ENCODE measurements around the gene CHD2.
"Not testable (repeated sequence)": the region's sequence is repeated elsewhere in the genome, so short reads cannot be mapped to it uniquely, and the experiment has no call there.

CHD2 gene

GRCh38 chr15:93024293-93024692 lies 124.2 kb downstream of the CHD2 start:
- DNase-seq, result no peak

- no peak for DNase-seq
These were observed 124.8 kb downstream of the CHD2 start for GRCh38 chr15:93024716-93025624.

- no peak for DNase-seq
These were observed 125.5 kb downstream of the CHD2 start for GRCh38 chr15:93025625-93025982.

GRCh38 chr15:93026380-93026817 lies 126.3 kb downstream of the CHD2 start:
- DNase-seq, result no peak

- no peak for DNase-seq
These were observed 127.3 kb downstream of the CHD2 start for GRCh38 chr15:93027413-93027812.

- DNase-seq, result no peak
These were observed 128.0 kb downstream of the CHD2 start for GRCh38 chr15:93028111-93028631.

- no peak for DNase-seq
These were observed 128.6 kb downstream of the CHD2 start for GRCh38 chr15:93028632-93029213.

- no peak for DNase-seq
These were observed 129.2 kb downstream of the CHD2 start for GRCh38 chr15:93029214-93029835.

- DNase-seq, result no peak
These were observed 129.8 kb downstream of the CHD2 start for GRCh38 chr15:93029836-93030429.

GRCh38 chr15:93030430-93031102 lies 130.4 kb downstream of the CHD2 start:
- peak; percentile 19 for DNase-seq

- no peak for DNase-seq
These were observed 131.0 kb downstream of the CHD2 start for GRCh38 chr15:93031103-93031464.

- DNase-seq, result not testable (repeated sequence)
These were observed 131.6 kb downstream of the CHD2 start for GRCh38 chr15:93031557-93032384.

- DNase-seq, result not testable (repeated sequence)
These were observed 132.5 kb downstream of the CHD2 start for GRCh38 chr15:93032515-93033206.

GRCh38 chr15:93033434-93034045 lies 133.4 kb downstream of the CHD2 start:
- DNase-seq, result no peak

GRCh38 chr15:93034512-93034911 lies 134.4 kb downstream of the CHD2 start:
- DNase-seq, result no peak

- no peak for DNase-seq
These were observed 135.2 kb downstream of the CHD2 start for GRCh38 chr15:93035092-93035915.

- DNase-seq, result no peak
These were observed 136.1 kb downstream of the CHD2 start for GRCh38 chr15:93035953-93036810.

- no peak for DNase-seq
These were observed 137.1 kb downstream of the CHD2 start for GRCh38 chr15:93036951-93037819.
